Lower leg skin (tissue), 3 donors: ENCODE data around the gene HSPG2.

Source experiments
- CTCF ChIP-seq, 3 donors: fragments of 450-650 bp; IDR thresholded peaks; one replicate each; pipeline ENCODE4 v1.5.1; 2016; ENCODE audit warnings: antibody characterized with exemption in 3 of 3, mild to moderate bottlenecking in 3 of 3, moderate library complexity in 2 of 3
- POLR2A ChIP-seq, 2 donors: fragments of 450-650 bp; IDR thresholded peaks; one replicate each; pipeline ENCODE4 v1.6.1; 2016 to 2017; ENCODE audit warnings: antibody characterized with exemption in 2 of 2, mild to moderate bottlenecking in 1 of 2, moderate library complexity in 1 of 2

DNA sequence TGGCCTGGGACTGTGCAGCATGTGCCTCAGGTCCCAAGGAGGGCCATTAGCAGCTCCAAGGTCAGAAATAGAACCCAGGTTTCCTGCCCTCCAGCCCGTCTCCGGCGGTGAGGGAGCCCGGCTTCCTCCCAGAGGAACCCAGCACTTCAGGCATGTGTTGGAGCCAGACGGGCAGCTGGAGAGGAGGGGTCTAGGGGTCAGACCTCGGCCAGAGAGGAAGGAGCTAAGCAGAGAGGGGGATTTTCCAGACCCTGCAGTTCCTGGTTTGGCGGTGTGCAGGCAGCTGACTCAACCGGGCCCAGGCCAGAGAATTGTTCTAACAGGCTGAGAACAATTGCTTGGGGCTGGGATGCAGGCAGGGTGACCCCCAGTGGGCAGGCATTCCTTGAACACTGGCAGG is 37.1 kb downstream of the HSPG2 start:
- TF ChIP-seq POLR2A (IDR thresholded peaks at IDR 0.05) (no peak), CTCF (IDR thresholded peaks at IDR 0.05) (no peak)
